Caco-2 (cell line): ENCODE results near the gene LGR6. TPM values are rescaled to one million over a fixed set of nuclear protein-coding genes. Genes with fewer than 3 reads are reported as not detected.

Source experiments
- BruUV-seq: library from RNA; stranded (reverse); fragments of 400-500 nt; replicated peaks from 2 replicates; lab custom pipeline; 2021; lab: Mats Ljungman, UMichigan
- CTCF ChIA-PET: fragments of 300-600 bp; sonication (Branson Sonifier 250); formaldehyde crosslinking; loops from one replicate; lab custom pipeline; 2022; ENCODE audit warnings: antibody characterized with exemption; lab: Charles Lee
- POLR2A ChIA-PET: fragments of 300-600 bp; sonication (Branson Sonifier 250); formaldehyde crosslinking; loops from one replicate; lab custom pipeline; 2022; ENCODE audit warnings: antibody characterized with exemption; lab: Charles Lee
- DNase-seq, 2 experiments: peaks; one replicate each; pipeline versions ENCODE4 v3.0.0 to v3.0.0-alpha.2; 2020 to 2022
- H3K27me3 ChIP-seq: replicated peaks from 2 replicates; pipeline ENCODE4 v1.6.0; 2011; ENCODE audit warnings: low read length; ENCODE audit not compliant: control insufficient read depth, insufficient read depth
- H3K36me3 ChIP-seq: 2 replicates; pipeline ENCODE4 v1.5.1; 2011; ENCODE audit warnings: low read length; ENCODE audit not compliant: control insufficient read depth, insufficient read depth
- H3K4me1 ChIP-seq: fragments of 250-450 bp; sonication (Bioruptor Pico); 2 replicates; pipeline ENCODE4 v1.5.1; 2020; ENCODE audit warnings: mild to moderate bottlenecking
- H3K4me3 ChIP-seq: 2 replicates; pipeline ENCODE4 v1.5.1; 2011; ENCODE audit warnings: low read depth, mild to moderate bottlenecking, control low read depth, low read length
- H3K9me3 ChIP-seq: fragments of 250-450 bp; sonication (Bioruptor Pico); 2 replicates; pipeline ENCODE4 v1.5.1; 2020; ENCODE audit warnings: mild to moderate bottlenecking, moderate library complexity
- H3K27ac Mint-ChIP-seq: one replicate; pipeline ENCODE4 v1.8.0; 2022; ENCODE audit warnings: mixed read lengths; ENCODE audit not compliant: unreplicated experiment
- H3K27me3 Mint-ChIP-seq: one replicate; pipeline ENCODE4 v1.8.0; 2022; ENCODE audit warnings: mixed read lengths; ENCODE audit not compliant: insufficient read depth, unreplicated experiment
- H3K36me3 Mint-ChIP-seq: one replicate; pipeline ENCODE4 v1.8.0; 2022; ENCODE audit warnings: mild to moderate bottlenecking, mixed read lengths; ENCODE audit not compliant: insufficient read depth, unreplicated experiment
- H3K4me1 Mint-ChIP-seq: one replicate; pipeline ENCODE4 v1.8.0; 2022; ENCODE audit warnings: low read depth, mixed read lengths; ENCODE audit not compliant: unreplicated experiment
- H3K4me3 Mint-ChIP-seq: one replicate; pipeline ENCODE4 v1.8.0; 2022; ENCODE audit warnings: mild to moderate bottlenecking, moderate library complexity, mixed read lengths; ENCODE audit not compliant: unreplicated experiment
- H3K9me3 Mint-ChIP-seq: one replicate; pipeline ENCODE4 v1.8.0; 2022; ENCODE audit warnings: mixed read lengths; ENCODE audit not compliant: unreplicated experiment
- CTCF ChIP-seq, 2 experiments: fragments of 200-600 bp in 1 of 2; IDR thresholded peaks; 1 replicate in 1 of 2; 2 replicates in 1 of 2; pipeline versions ENCODE4 v1.5.1 to v1.8.0; 2011 to 2022; ENCODE audit warnings: antibody characterized with exemption in 1 of 2, control low read depth in 1 of 2, inconsistent platforms in 1 of 2, low read depth in 1 of 2, low read length in 1 of 2, mild to moderate bottlenecking in 1 of 2, moderate library complexity in 1 of 2; ENCODE audit not compliant: insufficient read depth in 1 of 2, severe bottlenecking in 1 of 2, unreplicated experiment in 1 of 2
- intact Hi-C: fragments of 100-400 bp; cut with micrococcal nuclease; formaldehyde crosslinking; loops from one replicate; pipeline ENCODE4 v1.10.0; 2022; ENCODE audit not compliant: unreplicated experiment
- total RNA-seq: library from RNA; stranded (reverse); gene quantifications from 2 replicates; pipeline ENCODE4 v1.2.3, GENCODE V29; 2022

Gene LGR6
- total RNA-seq, 1 experiment from 2014 or later = 0.36 TPM

GRCh38 chr1:202247837-202248795 lies 54.5 kb downstream of the LGR6 start:
- peak in 1 of 2 experiments; percentile 23 for DNase-seq
- POLR2A ChIA-PET = no interaction called here
- no TSS peak for BruUV-seq
- Mint-ChIP-seq H3K27me3 (no peaks in the 10 kb centered on the region), H3K9me3 (no peaks in the 10 kb centered on the region), H3K36me3 (no peaks in the 10 kb centered on the region), H3K27ac (no peak overlapping the region), H3K4me3 (no peak overlapping the region), H3K4me1 (no peaks in the 10 kb centered on the region)
- Histone ChIP-seq H3K36me3 (no peaks in the 10 kb centered on the region), H3K4me1 (no peaks in the 10 kb centered on the region), H3K4me3 (no peak overlapping the region), H3K27me3 (no peaks in the 10 kb centered on the region), H3K9me3 (no peaks in the 10 kb centered on the region)
- CTCF ChIA-PET = no interaction called here
- no peak for TF ChIP-seq CTCF (IDR thresholded peaks at IDR 0.05; ENCODE audit: insufficient read depth in 1 of 2, low read depth in 1 of 2, low read length in 1 of 2, severe bottlenecking in 1 of 2, unreplicated experiment in 1 of 2)
- intact Hi-C loops = no loop called here

- no peaks in the 10 kb centered on the region for H3K27me3 ChIP-seq
- peak in 1 of 2 experiments; percentile 17 for DNase-seq
- TF ChIP-seq CTCF (IDR thresholded peaks at IDR 0.05; ENCODE audit: insufficient read depth in 1 of 2, low read depth in 1 of 2, low read length in 1 of 2, severe bottlenecking in 1 of 2, unreplicated experiment in 1 of 2) = no peak
- H3K4me1 Mint-ChIP-seq = no peaks in the 10 kb centered on the region
- no peaks in the 10 kb centered on the region for H3K27me3 Mint-ChIP-seq
- H3K27ac Mint-ChIP-seq = no peak overlapping the region
- no peaks in the 10 kb centered on the region for H3K36me3 Mint-ChIP-seq
- H3K9me3 Mint-ChIP-seq = no peaks in the 10 kb centered on the region
- ChIA-PET POLR2A (no interaction called here), CTCF (no interaction called here)
- H3K36me3 ChIP-seq = no peaks in the 10 kb centered on the region
- no peak overlapping the region for H3K4me3 ChIP-seq
- H3K4me3 Mint-ChIP-seq = no peak overlapping the region
- no peaks in the 10 kb centered on the region for H3K4me1 ChIP-seq
- no peaks in the 10 kb centered on the region for H3K9me3 ChIP-seq
- intact Hi-C loops = no loop called here
- no TSS peak for BruUV-seq
Measured at GRCh38 chr1:202248861-202249260, 55.3 kb downstream of the LGR6 start.

- Mint-ChIP-seq H3K36me3 (no peaks in the 10 kb centered on the region), H3K27ac (no peak overlapping the region), H3K9me3 (no peaks in the 10 kb centered on the region), H3K27me3 (no peaks in the 10 kb centered on the region), H3K4me1 (no peaks in the 10 kb centered on the region), H3K4me3 (no peak overlapping the region)
- POLR2A ChIA-PET = no interaction called here
- BruUV-seq = no TSS peak
- no peaks in the 10 kb centered on the region for H3K9me3 ChIP-seq
- no peak overlapping the region for H3K4me3 ChIP-seq
- CTCF ChIA-PET = no interaction called here
- H3K4me1 ChIP-seq = no peaks in the 10 kb centered on the region
- TF ChIP-seq CTCF (IDR thresholded peaks at IDR 0.05; ENCODE audit: insufficient read depth in 1 of 2, low read depth in 1 of 2, low read length in 1 of 2, severe bottlenecking in 1 of 2, unreplicated experiment in 1 of 2) = no peak
- intact Hi-C loops = no loop called here
- no peaks in the 10 kb centered on the region for H3K36me3 ChIP-seq
- no peaks in the 10 kb centered on the region for H3K27me3 ChIP-seq
- DNase-seq = no peak
Measured at GRCh38 chr1:202249436-202249835, 55.8 kb downstream of the LGR6 start.
